Activated T-helper 1 cell treated with anti-CD3 and anti-CD28 coated beads, Interleukin-12 subunit alpha, Interleukin-12 subunit beta, Interleukin-2, Interleukin-4 antibody, amounts not matched to agents 30 ng/mL and 10 ng/mL and 1 ng/mL, durations not matched to agents 14 hours and 24 hours and 36 hours (primary cell): ENCODE data around the gene CARD10. TPM values are rescaled to one million over a fixed set of nuclear protein-coding genes. Genes with fewer than 3 reads are reported as not detected.

Experiments used
- DNase-seq: peaks from one replicate; pipeline ENCODE4 v3.0.0; 2021; ENCODE audit warnings: low spot score
- H3K27ac Mint-ChIP-seq: one replicate; pipeline ENCODE4 v1.8.0; 2021; ENCODE audit warnings: mild to moderate bottlenecking, mixed read lengths
- H3K27me3 Mint-ChIP-seq: one replicate; pipeline ENCODE4 v1.8.0; 2022; ENCODE audit warnings: mild to moderate bottlenecking, moderate library complexity, mixed read lengths; ENCODE audit not compliant: insufficient read depth
- H3K36me3 Mint-ChIP-seq: one replicate; pipeline ENCODE4 v1.8.0; 2021; ENCODE audit warnings: low read depth, mixed read lengths
- H3K4me1 Mint-ChIP-seq: one replicate; pipeline ENCODE4 v1.8.0; 2021; ENCODE audit warnings: low read depth, mixed read lengths
- H3K4me3 Mint-ChIP-seq: one replicate; pipeline ENCODE4 v1.8.0; 2021; ENCODE audit warnings: mild to moderate bottlenecking, moderate library complexity, mixed read lengths
- H3K9me3 Mint-ChIP-seq: one replicate; pipeline ENCODE4 v1.8.0; 2021; ENCODE audit warnings: mixed read lengths
- intact Hi-C: fragments of 100-400 bp; cut with micrococcal nuclease; formaldehyde crosslinking; loops from one replicate; pipeline ENCODE4 v1.15.1; 2024
- total RNA-seq: library from RNA; stranded (reverse); gene quantifications from 2 replicates; pipeline ENCODE4 v1.2.3, GENCODE V29; 2022

The CARD10 gene
- total RNA-seq, 1 donor from 2014 or later: not detected

GRCh38 chr22:37515901-37516300 lies 3.3 kb downstream of the CARD10 start:
- no peak overlapping the region for H3K4me3 Mint-ChIP-seq
- no peak overlapping the region for H3K27ac Mint-ChIP-seq
- no peaks in the 10 kb centered on the region for H3K9me3 Mint-ChIP-seq
- H3K36me3 Mint-ChIP-seq: no peaks in the 10 kb centered on the region
- DNase-seq: no peak
- H3K27me3 Mint-ChIP-seq: peaks cover 45% of the 10 kb centered on the region
- H3K4me1 Mint-ChIP-seq: no peaks in the 10 kb centered on the region
- intact Hi-C loops: no loop called here

- peaks cover 31% of the 10 kb centered on the region for H3K27me3 Mint-ChIP-seq
- no peaks in the 10 kb centered on the region for H3K4me1 Mint-ChIP-seq
Measured at GRCh38 chr22:37514526-37515051, 4.6 kb downstream of the CARD10 start.

GRCh38 chr22:37511395-37512104 lies 7.7 kb downstream of the CARD10 start:
- no peak for DNase-seq
- peaks cover 11% of the 10 kb centered on the region for H3K27me3 Mint-ChIP-seq
- intact Hi-C loops: no loop called here
- no peak overlapping the region for H3K27ac Mint-ChIP-seq
- H3K4me1 Mint-ChIP-seq: no peaks in the 10 kb centered on the region
- no peaks in the 10 kb centered on the region for H3K36me3 Mint-ChIP-seq
- no peaks in the 10 kb centered on the region for H3K9me3 Mint-ChIP-seq
- no peak overlapping the region for H3K4me3 Mint-ChIP-seq

More at GRCh38 chr22:37514526-37515051, 4.6 kb downstream of the CARD10 start:
- H3K4me3 Mint-ChIP-seq: no peak overlapping the region
- no peaks in the 10 kb centered on the region for H3K36me3 Mint-ChIP-seq
- intact Hi-C loops: no loop called here
- no peaks in the 10 kb centered on the region for H3K9me3 Mint-ChIP-seq
- no peak overlapping the region for H3K27ac Mint-ChIP-seq
- no peak for DNase-seq

- H3K4me1 Mint-ChIP-seq: no peaks in the 10 kb centered on the region
- no peak overlapping the region for H3K27ac Mint-ChIP-seq
- H3K9me3 Mint-ChIP-seq: no peaks in the 10 kb centered on the region
- no peaks in the 10 kb centered on the region for H3K36me3 Mint-ChIP-seq
- no peak overlapping the region for H3K4me3 Mint-ChIP-seq
- no peaks in the 10 kb centered on the region for H3K27me3 Mint-ChIP-seq
- no peak for DNase-seq
- intact Hi-C loops: no loop called here
Measured at GRCh38 chr22:37510091-37510490, 9.1 kb downstream of the CARD10 start.

GRCh38 chr22:37509059-37509860 lies 10.0 kb downstream of the CARD10 start:
- Mint-ChIP-seq H3K27ac (no peak overlapping the region), H3K36me3 (no peaks in the 10 kb centered on the region), H3K27me3 (no peaks in the 10 kb centered on the region), H3K9me3 (no peaks in the 10 kb centered on the region), H3K4me3 (no peak overlapping the region), H3K4me1 (no peaks in the 10 kb centered on the region)
- intact Hi-C loops: no loop called here
- DNase-seq: no peak

GRCh38 chr22:37508431-37508992 lies 10.7 kb downstream of the CARD10 start:
- intact Hi-C loops: no loop called here
- no peaks in the 10 kb centered on the region for H3K4me1 Mint-ChIP-seq
- DNase-seq: no peak
- no peaks in the 10 kb centered on the region for H3K27me3 Mint-ChIP-seq
- H3K4me3 Mint-ChIP-seq: no peak overlapping the region
- H3K9me3 Mint-ChIP-seq: no peaks in the 10 kb centered on the region
- H3K36me3 Mint-ChIP-seq: no peaks in the 10 kb centered on the region
- H3K27ac Mint-ChIP-seq: no peak overlapping the region

- no peaks in the 10 kb centered on the region for H3K36me3 Mint-ChIP-seq
- H3K4me3 Mint-ChIP-seq: no peak overlapping the region
- intact Hi-C loops: no loop called here
Measured at GRCh38 chr22:37507731-37508130, 11.5 kb downstream of the CARD10 start.

GRCh38 chr22:37505989-37506388 lies 13.2 kb downstream of the CARD10 start:
- peaks cover 7% of the 10 kb centered on the region for H3K4me1 Mint-ChIP-seq
- intact Hi-C loops: no loop called here
- no peak overlapping the region for H3K27ac Mint-ChIP-seq
- no peaks in the 10 kb centered on the region for H3K36me3 Mint-ChIP-seq
- no peak for DNase-seq
- H3K27me3 Mint-ChIP-seq: peaks cover 5% of the 10 kb centered on the region
- H3K9me3 Mint-ChIP-seq: no peaks in the 10 kb centered on the region
- no peak overlapping the region for H3K4me3 Mint-ChIP-seq

More at GRCh38 chr22:37507731-37508130, 11.5 kb downstream of the CARD10 start:
- no peak for DNase-seq
- Mint-ChIP-seq H3K9me3 (no peaks in the 10 kb centered on the region), H3K27me3 (no peaks in the 10 kb centered on the region), H3K27ac (no peak overlapping the region), H3K4me1 (no peaks in the 10 kb centered on the region)

- no peak for DNase-seq
- Mint-ChIP-seq H3K4me3 (no peak overlapping the region), H3K36me3 (no peaks in the 10 kb centered on the region), H3K27me3 (peaks cover 5% of the 10 kb centered on the region), H3K4me1 (peaks cover 7% of the 10 kb centered on the region), H3K9me3 (no peaks in the 10 kb centered on the region), H3K27ac (no peak overlapping the region)
- intact Hi-C loops: no loop called here
Measured at GRCh38 chr22:37505565-37505964, 13.7 kb downstream of the CARD10 start.

GRCh38 chr22:37504964-37505363 lies 14.3 kb downstream of the CARD10 start:
- H3K4me1 Mint-ChIP-seq: peaks cover 7% of the 10 kb centered on the region
- H3K36me3 Mint-ChIP-seq: no peaks in the 10 kb centered on the region
- H3K4me3 Mint-ChIP-seq: no peak overlapping the region
- no peak overlapping the region for H3K27ac Mint-ChIP-seq
- H3K9me3 Mint-ChIP-seq: no peaks in the 10 kb centered on the region
- H3K27me3 Mint-ChIP-seq: peaks cover 5% of the 10 kb centered on the region
- intact Hi-C loops: no loop called here
- no peak for DNase-seq

- Mint-ChIP-seq H3K36me3 (no peaks in the 10 kb centered on the region), H3K4me1 (peaks cover 7% of the 10 kb centered on the region), H3K27ac (no peak overlapping the region), H3K9me3 (no peaks in the 10 kb centered on the region), H3K4me3 (no peak overlapping the region), H3K27me3 (peaks cover 9% of the 10 kb centered on the region)
- intact Hi-C loops: no loop called here
- DNase-seq: no peak
Measured at GRCh38 chr22:37503850-37504249, 15.4 kb downstream of the CARD10 start.

GRCh38 chr22:37503183-37503683 lies 16.0 kb downstream of the CARD10 start:
- H3K4me1 Mint-ChIP-seq: peaks cover 7% of the 10 kb centered on the region
- no peaks in the 10 kb centered on the region for H3K9me3 Mint-ChIP-seq
- no peak overlapping the region for H3K27ac Mint-ChIP-seq
- DNase-seq: no peak
- peaks cover 9% of the 10 kb centered on the region for H3K27me3 Mint-ChIP-seq
- no peak overlapping the region for H3K4me3 Mint-ChIP-seq
- H3K36me3 Mint-ChIP-seq: no peaks in the 10 kb centered on the region
- intact Hi-C loops: no loop called here
